ENCODE data around the gene ZNF318. TPM values are rescaled to one million over a fixed set of nuclear protein-coding genes. Genes with fewer than 3 reads are reported as not detected.
"Not testable (repeated sequence)": the region's sequence is repeated elsewhere in the genome, so short reads cannot be mapped to it uniquely, and the experiment has no call there.

The ZNF318 gene
- total and polyA plus RNA-seq, 11 donors, result 7.3 to 15.7 (median 13.9) TPM

GRCh38 chr6:43412541-43412940 lies 43.1 kb upstream of the ZNF318 start:
- no peak overlapping the region for H3K4me3 ChIP-seq
- H3K36me3 ChIP-seq, result no peaks in the 10 kb centered on the region
- intact Hi-C loops (cut with DNase I), result no loop called here
- no peaks in the 10 kb centered on the region for H3K27me3 ChIP-seq
- 50 to 84% (median 73%) methylated on average over 2 to 5 of the region's 5 CpGs; no CpG with 5 or more reads in 1 of the 4 donors for WGBS, 4 donors
- no peak for ATAC-seq
- no peaks in the 10 kb centered on the region for H3K9me3 ChIP-seq
- no peaks in the 10 kb centered on the region for H3K4me1 ChIP-seq
- DNase-seq, result no peak
- no peak for TF ChIP-seq CTCF (IDR thresholded peaks at IDR 0.05)
- TF ChIP-seq POLR2A (IDR thresholded peaks at IDR 0.05), result no peak
- no peak overlapping the region for H3K27ac ChIP-seq

- ATAC-seq, DNase-seq, H3K9me3 ChIP-seq: not testable (repeated sequence)
Observed at GRCh38 chr6:43410776-43411175, 41.3 kb upstream of the ZNF318 start.

GRCh38 chr6:43408259-43408658 lies 38.8 kb upstream of the ZNF318 start:
- no peak for ATAC-seq
- no peaks in the 10 kb centered on the region for H3K36me3 ChIP-seq
- no peak overlapping the region for H3K4me3 ChIP-seq
- no peak for DNase-seq
- H3K4me1 ChIP-seq, result no peaks in the 10 kb centered on the region
- no peaks in the 10 kb centered on the region for H3K9me3 ChIP-seq
- WGBS, 4 donors, result 91 to 98% (median 94%) methylated on average over 4 of the region's 4 CpGs
- TF ChIP-seq POLR2A (IDR thresholded peaks at IDR 0.05), result no peak
- no peak for TF ChIP-seq CTCF (IDR thresholded peaks at IDR 0.05)
- intact Hi-C loops (cut with DNase I), result no loop called here
- peaks cover 0 to 3% (median 0%) of the 10 kb centered on the region in 9 donors for H3K27me3 ChIP-seq
- H3K27ac ChIP-seq, result no peak overlapping the region

More at GRCh38 chr6:43410776-43411175, 41.3 kb upstream of the ZNF318 start:
- intact Hi-C loops (cut with DNase I); H3K27me3 ChIP-seq; H3K4me3 ChIP-seq; H3K27ac ChIP-seq; H3K4me1 ChIP-seq; H3K36me3 ChIP-seq: not testable (repeated sequence)
- 89 to 100% (median 93%) methylated on average over 1 of the region's 1 CpG for WGBS, 4 donors

- H3K36me3 ChIP-seq, result no peaks in the 10 kb centered on the region
- intact Hi-C loops (cut with DNase I), result no loop called here
- no peak overlapping the region for H3K27ac ChIP-seq
- no peaks in the 10 kb centered on the region for H3K9me3 ChIP-seq
- no peaks in the 10 kb centered on the region for H3K4me1 ChIP-seq
- H3K4me3 ChIP-seq, result no peak overlapping the region
- TF ChIP-seq CTCF (IDR thresholded peaks at IDR 0.05) (no peak), POLR2A (IDR thresholded peaks at IDR 0.05) (no peak)
- DNase-seq (no peak), ATAC-seq (no peak)
- WGBS, 4 donors, result 33 to 53% (median 41%) methylated on average over 1 of the region's 1 CpG
- peaks cover 0 to 3% (median 0%) of the 10 kb centered on the region in 9 donors for H3K27me3 ChIP-seq
Observed at GRCh38 chr6:43407296-43407695, 37.8 kb upstream of the ZNF318 start.

- DNase-seq (no peak), ATAC-seq (no peak)
- no peaks in the 10 kb centered on the region for H3K9me3 ChIP-seq
- H3K27me3 ChIP-seq, result peaks cover 0 to 3% (median 0%) of the 10 kb centered on the region in 9 donors
- no peaks in the 10 kb centered on the region for H3K36me3 ChIP-seq
- intact Hi-C loops (cut with DNase I), result no loop called here
- WGBS, 4 donors, result 45 to 54% (median 49%) methylated on average over 3 of the region's 3 CpGs
- peaks cover 0 to 3% (median 0%) of the 10 kb centered on the region in 12 donors for H3K4me1 ChIP-seq
- no peak for TF ChIP-seq CTCF (IDR thresholded peaks at IDR 0.05)
- no peak for TF ChIP-seq POLR2A (IDR thresholded peaks at IDR 0.05)
- H3K27ac ChIP-seq, result no peak overlapping the region
- H3K4me3 ChIP-seq, result no peak overlapping the region
Observed at GRCh38 chr6:43405354-43405753, 35.9 kb upstream of the ZNF318 start.

All from heart left ventricle (tissue), 16 donors.